K562 treated with DMSO at 1 percent for 12 hours (cell line): ENCODE data around the gene PSMF1. TPM values are rescaled to one million over a fixed set of nuclear protein-coding genes. Genes with fewer than 3 reads are reported as not detected.

Source experiments
- total RNA-seq: library from RNA; unstranded; fragments of 300-600 nt; gene quantifications from 2 replicates; pipeline ENCODE4 v1.2.3, GENCODE V29; 2022; ENCODE audit not compliant: insufficient read depth

Gene PSMF1
- 41.2 and 54.4 TPM in 2 replicates for total RNA-seq

GRCh38 chr20:1118336-1119127 lies at the start of gene PSMF1:
Gene PSMF1 (plus strand): TSS chr20:1118602. CDS start chr20:1118774, 172 bp downstream.

GRCh38 chr20:1184638-1185315 lies 66.4 kb downstream of the PSMF1 start, which contains the start of gene TMEM74B:
Gene TMEM74B (minus strand): TSS chr20:1184981. CDS start chr20:1183801, 1,180 bp downstream.

GRCh38 chr20:1202762-1203504 lies 84.5 kb downstream of the PSMF1 start, which contains the start of gene C20orf202:
Gene C20orf202 (plus strand): TSS chr20:1203454. CDS start chr20:1203586, 132 bp downstream.

Other genes starting within 250 kb of the PSMF1 start
- gene ANGPT4, start 202.3 kb upstream of the PSMF1 start, total RNA-seq = not detected in 2 replicates
- gene RSPO4, start 116.3 kb upstream of the PSMF1 start, total RNA-seq = not detected in 2 replicates
- gene TMEM74B, start 66.4 kb downstream of the PSMF1 start, total RNA-seq = 12.3 and 15.0 TPM in 2 replicates
- gene C20orf202, start 84.9 kb downstream of the PSMF1 start, total RNA-seq = 0.74 TPM in 1 of 2 replicates, not detected in the other
- gene RAD21L1, start 107.4 kb downstream of the PSMF1 start, total RNA-seq = not detected in 2 replicates
- 2.2 and 4.4 TPM in 2 replicates for gene SNPH, start 147.7 kb downstream of the PSMF1 start, total RNA-seq
- gene SDCBP2, start 210.5 kb downstream of the PSMF1 start, total RNA-seq = 2.2 and 3.1 TPM in 2 replicates